ENCODE results near the gene MSH2. TPM values are rescaled to one million over a fixed set of nuclear protein-coding genes. Genes with fewer than 3 reads are reported as not detected.

Gene MSH2
- total and polyA plus RNA-seq, 2 donors (not counting 3 experiments of a cell fraction or from before 2014, with no cell fraction given): 9.7 to 30.5 TPM

GRCh38 chr2:47513981-47514520, 111.1 kb downstream of the MSH2 start:
- Histone ChIP-seq H3K4me2 (ENCODE audit: insufficient read depth, low read length) (no peak overlapping the region), H4K20me1 (replicated peaks; ENCODE audit: control insufficient read depth, extremely low read depth, insufficient read depth, low read length) (no peaks in the 10 kb centered on the region), H2AFZ (ENCODE audit: low read depth, low read length) (no peak overlapping the region), H3K9me1 (replicated peaks; ENCODE audit: control insufficient read depth, extremely low read depth, insufficient read depth, low read length) (no peaks in the 10 kb centered on the region), H3K4me1 (ENCODE audit: control insufficient read depth, extremely low read depth, insufficient read depth, low read length) (peaks cover 14% of the 10 kb centered on the region), H3K9me3 (replicated peaks; ENCODE audit: control insufficient read depth, insufficient read depth, low read length) (no peaks in the 10 kb centered on the region), H3K27me3 (ENCODE audit: control insufficient read depth in 2 of 2, insufficient read depth in 2 of 2, low read length in 2 of 2) (no peaks in the 10 kb centered on the region), H3K79me2 (ENCODE audit: control insufficient read depth, insufficient read depth, low read length) (no peaks in the 10 kb centered on the region), H3K4me3 (replicated peaks in 1 of 3; ENCODE audit: insufficient read depth in 1 of 3, low read depth in 1 of 3, low read length in 3 of 3) (no peak overlapping the region), H3K27ac (ENCODE audit: insufficient read depth, low read depth, low read length) (no peak overlapping the region), H3K9ac (replicated peaks; ENCODE audit: extremely low read depth, insufficient read depth, low read length) (no peak overlapping the region), H3K36me3 (ENCODE audit: control insufficient read depth in 2 of 2, extremely low read depth in 1 of 2, insufficient read depth in 2 of 2, low read length in 2 of 2) (no peaks in the 10 kb centered on the region)
- ChIA-PET POLR2A (no interaction called here), CTCF (interaction anchor here (1.2 kb wide), 1 partner anchor 12 kb away, joined by 4 read pairs; no protein-coding TSS in a partner anchor)
- FAIRE-seq (no peak), DNase-seq (ENCODE audit: low read depth, low spot score) (no peak)
- dilution Hi-C loops (cut with MboI; ENCODE audit: extremely low pct_ligation_motif_present, low sequenced_read_pairs): no loop called here
- BruUV-seq (replicated peaks): no TSS peak
- intact Hi-C loops (cut with micrococcal nuclease): no loop called here
- TF ChIP-seq FOS (IDR thresholded peaks at IDR 0.05; ENCODE audit: borderline replicate concordance, insufficient read depth, low read length) (no peak), POLR2A (IDR thresholded peaks at IDR 0.05; ENCODE audit: low read depth, low read length) (no peak), GATA2 (IDR thresholded peaks at IDR 0.05; ENCODE audit: insufficient read depth, insufficient read length, low read depth, low read length) (no peak), POLR2AphosphoS5 (IDR thresholded peaks at IDR 0.05; ENCODE audit: insufficient read depth, low read depth, low read length) (no peak), EZH2 (IDR thresholded peaks at IDR 0.05; ENCODE audit: borderline replicate concordance, low read depth, low read length, severe bottlenecking) (no peak), MYC (IDR thresholded peaks at IDR 0.05; ENCODE audit: low read depth, low read length) (no peak), JUN (IDR thresholded peaks at IDR 0.05; ENCODE audit: borderline replicate concordance, insufficient read depth, insufficient read length, low read depth) (no peak)
